HG02943 (cell line): ENCODE results near the gene KCNG4.
"Not testable (repeated sequence)": the region's sequence is repeated elsewhere in the genome, so short reads cannot be mapped to it uniquely, and the experiment has no call there.

Source experiments
- ATAC-seq: cut with Tn5 transposase; IDR thresholded peaks from one replicate; pipeline ENCODE4 v1.9.1; 2021; ENCODE audit warnings: mild to moderate bottlenecking, low read depth, moderate library complexity; ENCODE audit not compliant: unreplicated experiment

KCNG4 gene

GRCh38 chr16:84237994-84238750 lies 1.6 kb downstream of the KCNG4 start:
- no peak for ATAC-seq

GRCh38 chr16:84236671-84237070 lies 3.1 kb downstream of the KCNG4 start:
- ATAC-seq, result no peak

- no peak for ATAC-seq
Measured at GRCh38 chr16:84234321-84235241, 5.2 kb downstream of the KCNG4 start.

GRCh38 chr16:84233748-84234147 lies 6.1 kb downstream of the KCNG4 start:
- no peak for ATAC-seq

- no peak for ATAC-seq
Measured at GRCh38 chr16:84232969-84233368, 6.8 kb downstream of the KCNG4 start.

GRCh38 chr16:84232060-84232459 lies 7.8 kb downstream of the KCNG4 start:
- no peak for ATAC-seq

- no peak for ATAC-seq
Measured at GRCh38 chr16:84229471-84229870, 10.3 kb downstream of the KCNG4 start.

GRCh38 chr16:84228256-84228838 lies 11.5 kb downstream of the KCNG4 start:
- ATAC-seq, result no peak

GRCh38 chr16:84227548-84227947 lies 12.3 kb downstream of the KCNG4 start:
- ATAC-seq, result no peak

- ATAC-seq, result no peak
Measured at GRCh38 chr16:84226026-84226425, 13.8 kb downstream of the KCNG4 start.

- ATAC-seq, result no peak
Measured at GRCh38 chr16:84225571-84225970, 14.2 kb downstream of the KCNG4 start.

GRCh38 chr16:84225126-84225525 lies 14.7 kb downstream of the KCNG4 start:
- ATAC-seq, result no peak

GRCh38 chr16:84224554-84224953 lies 15.3 kb downstream of the KCNG4 start:
- ATAC-seq, result no peak

GRCh38 chr16:84223456-84223855 lies 16.4 kb downstream of the KCNG4 start:
- no peak for ATAC-seq

- no peak for ATAC-seq
Measured at GRCh38 chr16:84220851-84221250, 19.0 kb downstream of the KCNG4 start.

- no peak for ATAC-seq
Measured at GRCh38 chr16:84218956-84219355, 20.9 kb downstream of the KCNG4 start.

GRCh38 chr16:84218176-84218823 lies 21.5 kb downstream of the KCNG4 start:
- ATAC-seq, result no peak

GRCh38 chr16:84216144-84216543 lies 23.7 kb downstream of the KCNG4 start:
- not testable (repeated sequence) for ATAC-seq

GRCh38 chr16:84215531-84215930 lies 24.3 kb downstream of the KCNG4 start:
- no peak for ATAC-seq

GRCh38 chr16:84214451-84215066 lies 25.3 kb downstream of the KCNG4 start:
- ATAC-seq, result no peak
